ENCODE data around the gene KIF1A.
"Not testable (repeated sequence)": the region's sequence is repeated elsewhere in the genome, so short reads cannot be mapped to it uniquely, and the experiment has no call there.

Gene KIF1A

DNA sequence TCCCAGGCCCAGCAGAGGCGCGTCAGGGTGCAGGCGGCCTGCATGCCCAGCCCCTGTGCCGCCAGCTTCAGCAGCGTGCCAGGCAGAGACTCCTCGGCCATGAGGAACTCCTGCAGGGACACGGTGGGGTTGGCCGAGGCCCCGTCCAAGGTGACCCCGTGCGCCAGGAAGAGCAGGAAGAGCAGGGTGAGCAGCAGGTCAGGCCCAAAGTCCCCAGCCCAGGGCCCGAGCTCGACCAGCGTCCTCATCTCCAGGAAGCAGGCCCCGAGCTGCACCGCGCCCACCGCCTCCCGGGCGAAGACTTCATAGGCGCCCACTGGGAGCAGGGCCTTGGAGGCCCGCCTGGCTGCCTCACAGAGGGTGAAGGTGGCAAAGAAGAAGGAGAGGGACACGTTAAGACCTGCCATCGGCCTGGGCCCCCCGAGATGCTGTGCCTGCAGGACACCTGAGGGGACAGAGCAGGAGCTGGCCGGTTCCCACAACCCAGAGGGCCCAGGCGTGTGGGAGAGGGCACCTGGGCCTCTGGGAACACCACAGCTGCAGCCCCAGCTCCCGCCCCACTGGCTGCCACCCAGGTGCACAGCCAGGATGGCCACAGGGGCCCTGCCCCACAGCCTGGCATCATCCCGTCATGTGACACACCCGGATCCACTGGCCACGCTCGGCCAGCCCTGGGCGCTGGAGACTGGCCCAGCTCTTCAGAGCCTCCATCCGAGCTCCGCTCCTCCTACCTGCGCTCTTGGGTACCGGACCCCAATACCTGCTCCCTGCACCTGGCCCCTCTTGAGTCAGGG, 137.4 kb downstream of the KIF1A start, which contains the start of gene AQP12B:
TSS of gene AQP12B (minus strand) at position 455 of the 794 bp plus-strand sequence. CDS start at position 407, 48 bp downstream.
- not testable (repeated sequence) for H3K36me3 ChIP-seq (replicated peaks; ENCODE audit: insufficient read depth, low read length)

DNA sequence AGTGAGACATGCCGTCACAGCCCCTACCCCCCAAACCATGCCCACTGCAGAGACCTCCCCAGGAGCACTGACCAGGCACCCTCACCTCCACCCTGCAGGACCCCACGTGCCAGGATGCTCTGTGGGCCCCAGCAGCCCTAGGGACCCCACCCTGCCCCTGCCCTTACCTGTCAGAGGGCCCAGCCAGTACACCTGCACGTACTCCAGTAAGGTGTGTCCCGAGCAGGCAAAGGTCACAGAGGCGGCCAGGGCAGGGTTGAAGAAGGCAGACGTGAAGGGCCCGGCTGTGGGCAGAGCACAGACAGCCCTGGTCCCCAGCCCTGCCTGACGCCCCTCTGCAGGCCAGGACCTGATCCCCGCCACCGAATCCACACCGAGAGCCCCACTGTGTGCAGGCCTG, 139.8 kb downstream of the KIF1A start:
- not testable (repeated sequence) for H3K79me2 ChIP-seq (ENCODE audit: low read length); H3K4me3 ChIP-seq (ENCODE audit: low read length); H2AFZ ChIP-seq (ENCODE audit: low read length); H4K20me1 ChIP-seq (ENCODE audit: insufficient read depth, low read length); H3K27ac ChIP-seq (ENCODE audit: low read length); H3K4me2 ChIP-seq (ENCODE audit: low read depth, low read length); DNase-seq; H3K4me1 ChIP-seq (ENCODE audit: low read length); H3K9me3 ChIP-seq (replicated peaks; ENCODE audit: insufficient read depth, low read length); H3K27me3 ChIP-seq (replicated peaks; ENCODE audit: insufficient read depth, low read length); H3K9me2 ChIP-seq (replicated peaks; ENCODE audit: insufficient read depth, low read length); H3K36me3 ChIP-seq (replicated peaks; ENCODE audit: insufficient read depth, low read length); H3K9ac ChIP-seq (ENCODE audit: low read length); H3F3A ChIP-seq (ENCODE audit: insufficient read depth, low read length)

More for the DNA sequence above, 137.4 kb downstream of the KIF1A start, which contains the start of gene AQP12B:
- H3K4me3 ChIP-seq (ENCODE audit: low read length); H4K20me1 ChIP-seq (ENCODE audit: insufficient read depth, low read length); H3K4me1 ChIP-seq (ENCODE audit: low read length); H3K9ac ChIP-seq (ENCODE audit: low read length); H3K4me2 ChIP-seq (ENCODE audit: low read depth, low read length); H3K27ac ChIP-seq (ENCODE audit: low read length); DNase-seq; H2AFZ ChIP-seq (ENCODE audit: low read length); H3K9me3 ChIP-seq (replicated peaks; ENCODE audit: insufficient read depth, low read length); H3K79me2 ChIP-seq (ENCODE audit: low read length); H3F3A ChIP-seq (ENCODE audit: insufficient read depth, low read length); H3K9me2 ChIP-seq (replicated peaks; ENCODE audit: insufficient read depth, low read length): not testable (repeated sequence)
- H3K27me3 ChIP-seq (replicated peaks; ENCODE audit: insufficient read depth, low read length): peaks cover 28% of the 10 kb centered on the region

- H3K4me2 ChIP-seq (ENCODE audit: low read depth, low read length); H3K9ac ChIP-seq (ENCODE audit: low read length); H3K27me3 ChIP-seq (replicated peaks; ENCODE audit: insufficient read depth, low read length); H2AFZ ChIP-seq (ENCODE audit: low read length); H3K27ac ChIP-seq (ENCODE audit: low read length); H3K4me3 ChIP-seq (ENCODE audit: low read length); H3F3A ChIP-seq (ENCODE audit: insufficient read depth, low read length); H3K4me1 ChIP-seq (ENCODE audit: low read length); DNase-seq; H3K9me2 ChIP-seq (replicated peaks; ENCODE audit: insufficient read depth, low read length); H3K36me3 ChIP-seq (replicated peaks; ENCODE audit: insufficient read depth, low read length); H4K20me1 ChIP-seq (ENCODE audit: insufficient read depth, low read length); H3K79me2 ChIP-seq (ENCODE audit: low read length); H3K9me3 ChIP-seq (replicated peaks; ENCODE audit: insufficient read depth, low read length): not testable (repeated sequence)
Observed at GRCh38 chr2:240678909-240679308, 141.1 kb downstream of the KIF1A start.

GRCh38 chr2:240678043-240678442, 142.0 kb downstream of the KIF1A start:
- not testable (repeated sequence) for H2AFZ ChIP-seq (ENCODE audit: low read length)

DNA sequence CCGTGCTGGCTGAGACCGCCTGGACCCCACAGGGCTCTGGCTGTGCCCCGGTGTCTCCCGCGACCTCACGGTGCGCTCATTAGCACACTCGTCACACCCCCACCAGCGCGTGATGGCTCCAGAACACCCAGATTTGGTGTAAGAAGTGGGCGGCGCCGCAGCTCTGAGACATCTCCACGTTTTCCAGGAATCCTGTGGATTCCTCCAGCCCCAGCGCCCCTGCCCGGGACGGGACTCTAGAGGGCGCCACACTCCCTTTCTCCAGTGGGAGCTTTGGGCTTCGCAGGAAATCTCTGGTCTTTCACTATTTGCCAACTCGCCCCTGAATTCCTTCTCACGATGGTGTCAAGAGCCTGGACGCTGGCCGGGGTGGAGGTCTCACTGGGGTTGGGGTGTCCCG, 144.7 kb downstream of the KIF1A start:
- H3K36me3 ChIP-seq (replicated peaks; ENCODE audit: insufficient read depth, low read length); H3K79me2 ChIP-seq (ENCODE audit: low read length); H4K20me1 ChIP-seq (ENCODE audit: insufficient read depth, low read length); DNase-seq; H3K4me2 ChIP-seq (ENCODE audit: low read depth, low read length); H3K9ac ChIP-seq (ENCODE audit: low read length); H3K9me3 ChIP-seq (replicated peaks; ENCODE audit: insufficient read depth, low read length); H3K27ac ChIP-seq (ENCODE audit: low read length); H3K9me2 ChIP-seq (replicated peaks; ENCODE audit: insufficient read depth, low read length); H3K4me3 ChIP-seq (ENCODE audit: low read length); H3F3A ChIP-seq (ENCODE audit: insufficient read depth, low read length); H2AFZ ChIP-seq (ENCODE audit: low read length); H3K4me1 ChIP-seq (ENCODE audit: low read length): not testable (repeated sequence)
- peaks cover 15% of the 10 kb centered on the region for H3K27me3 ChIP-seq (replicated peaks; ENCODE audit: insufficient read depth, low read length)

More at GRCh38 chr2:240678043-240678442, 142.0 kb downstream of the KIF1A start:
- not testable (repeated sequence) for DNase-seq; H3K36me3 ChIP-seq (replicated peaks; ENCODE audit: insufficient read depth, low read length); H3K4me2 ChIP-seq (ENCODE audit: low read depth, low read length); H3K79me2 ChIP-seq (ENCODE audit: low read length); H3K9me3 ChIP-seq (replicated peaks; ENCODE audit: insufficient read depth, low read length); H3K27ac ChIP-seq (ENCODE audit: low read length); H4K20me1 ChIP-seq (ENCODE audit: insufficient read depth, low read length); H3F3A ChIP-seq (ENCODE audit: insufficient read depth, low read length); H3K4me3 ChIP-seq (ENCODE audit: low read length); H3K4me1 ChIP-seq (ENCODE audit: low read length); H3K9ac ChIP-seq (ENCODE audit: low read length); H3K27me3 ChIP-seq (replicated peaks; ENCODE audit: insufficient read depth, low read length); H3K9me2 ChIP-seq (replicated peaks; ENCODE audit: insufficient read depth, low read length)

GRCh38 chr2:240674461-240675184, 145.4 kb downstream of the KIF1A start:
- not testable (repeated sequence) for H3K9ac ChIP-seq (ENCODE audit: low read length); H3K4me2 ChIP-seq (ENCODE audit: low read depth, low read length); DNase-seq; H3K79me2 ChIP-seq (ENCODE audit: low read length); H3K4me3 ChIP-seq (ENCODE audit: low read length); H2AFZ ChIP-seq (ENCODE audit: low read length); H3F3A ChIP-seq (ENCODE audit: insufficient read depth, low read length); H3K4me1 ChIP-seq (ENCODE audit: low read length); H3K27ac ChIP-seq (ENCODE audit: low read length); H3K36me3 ChIP-seq (replicated peaks; ENCODE audit: insufficient read depth, low read length); H3K9me2 ChIP-seq (replicated peaks; ENCODE audit: insufficient read depth, low read length); H3K9me3 ChIP-seq (replicated peaks; ENCODE audit: insufficient read depth, low read length); H4K20me1 ChIP-seq (ENCODE audit: insufficient read depth, low read length)
- H3K27me3 ChIP-seq (replicated peaks; ENCODE audit: insufficient read depth, low read length): peaks cover 23% of the 10 kb centered on the region

Data from MM.1S (cell line).